GM19193 (cell line): ENCODE results near the gene SLX9.

ENCODE experiments used
- POLR2A ChIP-seq: IDR thresholded peaks from 4 replicates; pipeline ENCODE4 v1.6.1; 2011; ENCODE audit not compliant: insufficient read depth, insufficient read length; ENCODE audit errors: extremely low read depth

SLX9 gene

GRCh38 chr21:44939532-44940115 is at the start of gene SLX9:
Gene SLX9 (plus strand): TSS chr21:44940029. CDS start chr21:44940058, 29 bp downstream.
- peak; percentile 85 for TF ChIP-seq POLR2A

GRCh38 chr21:44890338-44890931 is 49.4 kb upstream of the SLX9 start:
- no peak for TF ChIP-seq POLR2A

GRCh38 chr21:44890961-44891541 is 48.8 kb upstream of the SLX9 start:
- no peak for TF ChIP-seq POLR2A

GRCh38 chr21:44891631-44892031 is 48.2 kb upstream of the SLX9 start:
- TF ChIP-seq POLR2A = no peak

- TF ChIP-seq POLR2A = no peak
These were observed 47.7 kb upstream of the SLX9 start for GRCh38 chr21:44892095-44892494.

GRCh38 chr21:44892536-44893277 is 47.1 kb upstream of the SLX9 start:
- TF ChIP-seq POLR2A = no peak

GRCh38 chr21:44893278-44893556 is 46.6 kb upstream of the SLX9 start:
- no peak for TF ChIP-seq POLR2A

GRCh38 chr21:44893948-44894656 is 45.7 kb upstream of the SLX9 start:
- no peak for TF ChIP-seq POLR2A

GRCh38 chr21:44894687-44895302 is 45.0 kb upstream of the SLX9 start:
- no peak for TF ChIP-seq POLR2A

- TF ChIP-seq POLR2A = no peak
These were observed 44.0 kb upstream of the SLX9 start for GRCh38 chr21:44895859-44896258.

- no peak for TF ChIP-seq POLR2A
These were observed 43.1 kb upstream of the SLX9 start for GRCh38 chr21:44896561-44897286.

- TF ChIP-seq POLR2A = no peak
These were observed 42.4 kb upstream of the SLX9 start for GRCh38 chr21:44897326-44898010.

- TF ChIP-seq POLR2A = no peak
These were observed 41.8 kb upstream of the SLX9 start for GRCh38 chr21:44898011-44898488.
